Keratinocyte (primary cell): ENCODE data around the gene ABHD12B. TPM values are rescaled to one million over a fixed set of nuclear protein-coding genes. Genes with fewer than 3 reads are reported as not detected.

Experiments
- DNase-seq: peaks from one replicate; pipeline ENCODE4 v3.0.0-alpha.2; 2011; ENCODE audit warnings: low read depth, missing footprints, low spot score
- FAIRE-seq: peaks from 2 replicates; lab custom pipeline; 2011; peaks lifted over from hg19 to GRCh38; lab: Jason Lieb, UNC
- H2AFZ ChIP-seq: 2 replicates; pipeline ENCODE4 v1.6.0; 2012; ENCODE audit warnings: low read length, control low read depth, inconsistent platforms; ENCODE audit not compliant: control insufficient read depth
- H3K27ac ChIP-seq: 2 replicates; pipeline ENCODE4 v1.5.1; 2011; ENCODE audit warnings: low read length; ENCODE audit not compliant: control insufficient read depth, insufficient read depth
- H3K27me3 ChIP-seq: 3 replicates; pipeline ENCODE4 v1.6.0; 2011; ENCODE audit warnings: low read length; ENCODE audit not compliant: control insufficient read depth, insufficient read depth; ENCODE audit errors: extremely low read depth
- H3K36me3 ChIP-seq, 2 experiments: 2 replicates in 1 of 2; 3 replicates in 1 of 2; pipeline ENCODE4 v1.5.1; 2011; ENCODE audit warnings: low read length in 2 of 2, mild to moderate bottlenecking in 1 of 2; ENCODE audit not compliant: control insufficient read depth in 2 of 2, insufficient read depth in 2 of 2; ENCODE audit errors: extremely low read depth in 1 of 2
- H3K4me1 ChIP-seq: 3 replicates; pipeline ENCODE4 v1.5.1; 2011; ENCODE audit warnings: low read length; ENCODE audit not compliant: control insufficient read depth, insufficient read depth; ENCODE audit errors: extremely low read depth
- H3K4me2 ChIP-seq: 3 replicates; pipeline ENCODE4 v1.6.0; 2011; ENCODE audit warnings: low read depth, low read length; ENCODE audit not compliant: control insufficient read depth, insufficient read depth; ENCODE audit errors: extremely low read depth
- H3K4me3 ChIP-seq, 3 experiments: fragments of 200-600 bp in 1 of 3; sonication (generic) in 1 of 3; 2 replicates in 2 of 3; 3 replicates in 1 of 3; pipeline ENCODE4 v1.5.1; 2011 to 2016; ENCODE audit warnings: low read length in 3 of 3, mild to moderate bottlenecking in 3 of 3, control low read depth in 2 of 3, inconsistent platforms in 1 of 3, low read depth in 1 of 3, mixed read lengths in 1 of 3, mixed run types in 1 of 3, moderate library complexity in 1 of 3; ENCODE audit not compliant: control insufficient read depth in 2 of 3, insufficient read depth in 2 of 3; ENCODE audit errors: extremely low read depth in 1 of 3
- H3K79me2 ChIP-seq: 2 replicates; pipeline ENCODE4 v1.6.0; 2012; ENCODE audit warnings: low read length; ENCODE audit not compliant: control insufficient read depth, insufficient read depth
- H3K9ac ChIP-seq: 3 replicates; pipeline ENCODE4 v1.6.0; 2011; ENCODE audit warnings: low read length; ENCODE audit not compliant: control insufficient read depth, insufficient read depth; ENCODE audit errors: extremely low read depth
- H3K9me1 ChIP-seq: 3 replicates; pipeline ENCODE4 v1.6.0; 2011; ENCODE audit warnings: low read length; ENCODE audit not compliant: control insufficient read depth, insufficient read depth; ENCODE audit errors: extremely low read depth
- H3K9me3 ChIP-seq: 2 replicates; pipeline ENCODE4 v1.5.1; 2012; ENCODE audit warnings: low read depth, low read length; ENCODE audit not compliant: control insufficient read depth
- H4K20me1 ChIP-seq: 3 replicates; pipeline ENCODE4 v1.6.0; 2011; ENCODE audit warnings: low read length; ENCODE audit not compliant: control insufficient read depth, insufficient read depth; ENCODE audit errors: extremely low read depth
- EZH2 ChIP-seq: IDR thresholded peaks from one replicate; pipeline ENCODE4 v1.6.1; 2012; ENCODE audit warnings: inconsistent platforms, mild to moderate bottlenecking, low read length, moderate library complexity
- dilution Hi-C: fragments of 300-500 bp; cut with MboI; formaldehyde crosslinking; loops from one replicate; pipeline ENCODE4 v1.7.0; 2020; ENCODE audit warnings: low sequenced_read_pairs; ENCODE audit not compliant: extremely low pct_ligation_motif_present
- polyA plus RNA-seq, 5 experiments: library from polyadenylated mRNA; depleted of rRNA in 3 of 5; stranded (reverse) in 3 of 5; stranded (forward) in 1 of 5; unstranded in 1 of 5; fragments of >200 nt; gene quantifications; 1 replicate in 1 of 5; 2 replicates in 3 of 5; 3 replicates in 1 of 5; pipeline versions ENCODE4 v1.2.1 to v1.2.3, GENCODE V29; 2011 to 2012; ENCODE audit warnings: missing spikeins in 2 of 5, low read depth in 1 of 5, low replicate concordance in 1 of 5
- small RNA-seq, 3 experiments: library from RNA; depleted of rRNA; stranded (forward); fragments of <200 nt; gene quantifications; one replicate each; pipeline ENCODE3, GENCODE V24; 2012; ENCODE audit warnings: low read depth in 3 of 3, low replicate concordance in 1 of 3; ENCODE audit not compliant: insufficient read length in 3 of 3
- TF ChIP-seq, protein P1 (sequence below), 3 experiments: IDR thresholded peaks in 1 of 3; conservative IDR thresholded peaks in 1 of 3; optimal IDR thresholded peaks in 1 of 3; 2 replicates in 2 of 3; 3 replicates in 1 of 3; pipeline versions ENCODE3 to v1.5.1; 2011; ENCODE audit warnings: low read length in 3 of 3, mild to moderate bottlenecking in 3 of 3, moderate library complexity in 2 of 3, control low read depth in 1 of 3, inconsistent platforms in 1 of 3; ENCODE audit not compliant: insufficient read depth in 2 of 3; ENCODE audit errors: extremely low read depth in 1 of 3

Gene ABHD12B
- polyA plus RNA-seq, 1 donor (not counting 4 experiments of a cell fraction or from before 2014, with no cell fraction given) = not detected

DNA sequence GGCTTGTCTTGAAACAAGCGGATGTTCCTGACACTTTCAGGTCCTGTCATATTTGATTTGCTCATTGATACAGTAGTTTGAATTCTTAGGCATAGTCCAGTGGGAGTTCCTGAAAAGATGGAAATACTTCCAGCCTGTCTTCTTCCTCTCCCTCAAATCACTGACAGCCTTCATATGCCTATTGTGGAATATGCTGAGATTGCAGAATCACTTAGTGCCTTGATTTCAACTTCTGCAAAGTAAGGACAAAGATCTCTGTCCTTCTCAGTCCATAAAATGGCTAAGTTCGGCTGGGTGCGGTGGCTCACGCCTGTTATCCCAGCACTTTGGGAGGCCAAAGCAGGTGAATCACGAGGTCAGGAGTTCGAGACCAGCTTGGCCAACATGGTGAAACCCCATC lies 79.2 kb downstream of the ABHD12B start:
- FAIRE-seq = no peak
- H3K9me3 ChIP-seq = no peaks in the 10 kb centered on the region
- dilution Hi-C loops = no loop called here

GRCh38 chr14:50953502-50953901 lies 81.6 kb downstream of the ABHD12B start:
- no peak overlapping the region for H3K4me3 ChIP-seq
- H3K9me3 ChIP-seq = no peaks in the 10 kb centered on the region
- H3K4me1 ChIP-seq = peaks cover 14% of the 10 kb centered on the region
- DNase-seq (no peak), FAIRE-seq (no peak)
- dilution Hi-C loops = no loop called here
- no peaks in the 10 kb centered on the region for H3K79me2 ChIP-seq
- no peaks in the 10 kb centered on the region for H4K20me1 ChIP-seq
- no peaks in the 10 kb centered on the region for H3K36me3 ChIP-seq
- H3K27ac ChIP-seq = no peak overlapping the region
- TF ChIP-seq, protein P1, sequence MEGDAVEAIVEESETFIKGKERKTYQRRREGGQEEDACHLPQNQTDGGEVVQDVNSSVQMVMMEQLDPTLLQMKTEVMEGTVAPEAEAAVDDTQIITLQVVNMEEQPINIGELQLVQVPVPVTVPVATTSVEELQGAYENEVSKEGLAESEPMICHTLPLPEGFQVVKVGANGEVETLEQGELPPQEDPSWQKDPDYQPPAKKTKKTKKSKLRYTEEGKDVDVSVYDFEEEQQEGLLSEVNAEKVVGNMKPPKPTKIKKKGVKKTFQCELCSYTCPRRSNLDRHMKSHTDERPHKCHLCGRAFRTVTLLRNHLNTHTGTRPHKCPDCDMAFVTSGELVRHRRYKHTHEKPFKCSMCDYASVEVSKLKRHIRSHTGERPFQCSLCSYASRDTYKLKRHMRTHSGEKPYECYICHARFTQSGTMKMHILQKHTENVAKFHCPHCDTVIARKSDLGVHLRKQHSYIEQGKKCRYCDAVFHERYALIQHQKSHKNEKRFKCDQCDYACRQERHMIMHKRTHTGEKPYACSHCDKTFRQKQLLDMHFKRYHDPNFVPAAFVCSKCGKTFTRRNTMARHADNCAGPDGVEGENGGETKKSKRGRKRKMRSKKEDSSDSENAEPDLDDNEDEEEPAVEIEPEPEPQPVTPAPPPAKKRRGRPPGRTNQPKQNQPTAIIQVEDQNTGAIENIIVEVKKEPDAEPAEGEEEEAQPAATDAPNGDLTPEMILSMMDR (optimal IDR thresholded peaks at IDR 0.05 in 1 of 3, IDR thresholded peaks at IDR 0.05 in 1 of 3, conservative IDR thresholded peaks at IDR 0.05 in 1 of 3; ENCODE audit: extremely low read depth in 1 of 3, insufficient read depth in 2 of 3, low read length in 3 of 3) = no peak
- TF ChIP-seq EZH2 = no peak
- no peaks in the 10 kb centered on the region for H3K9me1 ChIP-seq
- no peaks in the 10 kb centered on the region for H3K27me3 ChIP-seq
- no peak overlapping the region for H3K4me2 ChIP-seq
- H2AFZ ChIP-seq = no peak overlapping the region
- H3K9ac ChIP-seq = no peak overlapping the region

More for the DNA sequence above, 79.2 kb downstream of the ABHD12B start:
- H3K36me3 ChIP-seq = no peaks in the 10 kb centered on the region
- H4K20me1 ChIP-seq = no peaks in the 10 kb centered on the region
- H3K27ac ChIP-seq = no peak overlapping the region
- H3K27me3 ChIP-seq = no peaks in the 10 kb centered on the region
- H3K9me1 ChIP-seq = no peaks in the 10 kb centered on the region
- H3K4me3 ChIP-seq = no peak overlapping the region
- DNase-seq = no peak
- TF ChIP-seq, protein P1 (optimal IDR thresholded peaks at IDR 0.05 in 1 of 3, IDR thresholded peaks at IDR 0.05 in 1 of 3, conservative IDR thresholded peaks at IDR 0.05 in 1 of 3; ENCODE audit: extremely low read depth in 1 of 3, insufficient read depth in 2 of 3, low read length in 3 of 3) = no peak
- TF ChIP-seq EZH2 = no peak
- H3K79me2 ChIP-seq = no peaks in the 10 kb centered on the region
- no peak overlapping the region for H3K4me2 ChIP-seq
- no peak overlapping the region for H3K9ac ChIP-seq
- no peak overlapping the region for H2AFZ ChIP-seq
- H3K4me1 ChIP-seq = peaks cover 14% of the 10 kb centered on the region

Small RNAs within 50 kb of the gene (small RNA-seq; reads per million reads assigned to genes)
- 0 reads per million in 3 experiments for gene RF00593

Other genes with a start within 250 kb of the ABHD12B start
- 11.4 to 26.0 TPM (median 22.3 TPM) in 3 replicates for gene SAV1, start 203.7 kb upstream of the ABHD12B start, polyA plus RNA-seq
- gene NIN, start 40.9 kb upstream of the ABHD12B start, polyA plus RNA-seq = 7.9 to 15.2 TPM (median 13.8 TPM) in 3 replicates
- 197 to 397 TPM (median 331 TPM) in 3 replicates for gene PYGL, start 72.4 kb downstream of the ABHD12B start, polyA plus RNA-seq
- 0.03 to 0.09 TPM (median 0.04 TPM) in 3 replicates for gene TRIM9, start 223.1 kb downstream of the ABHD12B start, polyA plus RNA-seq